Common myeloid progenitor, CD34-positive (primary cell): Measurements from ENCODE around the gene LTBP1.
A peak's percentile ranks its signal among the peaks of the same experiment; 100 is the strongest.

Experiments
- CTCF ChIA-PET: fragments of 350-600 bp; sonication (Branson Sonifier 250); formaldehyde crosslinking; loops from one replicate; lab custom pipeline; 2021; ENCODE audit warnings: antibody characterized with exemption; lab: Charles Lee
- POLR2A ChIA-PET: fragments of 350-600 bp; sonication (Branson Sonifier 250); formaldehyde crosslinking; loops from one replicate; lab custom pipeline; 2021; ENCODE audit warnings: antibody characterized with exemption; lab: Charles Lee
- DNase-seq, 3 donors: peaks; one replicate each; pipeline versions ENCODE4 v3.0.0 to v3.0.0-alpha.2; 2013
- H3K27ac ChIP-seq, 2 experiments: 1 replicate in 1 of 2; 2 replicates in 1 of 2; pipeline ENCODE4 v1.7.0; 2013; ENCODE audit warnings: inconsistent platforms in 2 of 2, low read length in 2 of 2, mild to moderate bottlenecking in 2 of 2, low read depth in 1 of 2, moderate library complexity in 1 of 2; ENCODE audit not compliant: severe bottlenecking in 2 of 2, insufficient read depth in 1 of 2, poor library complexity in 1 of 2
- H3K27me3 ChIP-seq, 5 experiments: replicated peaks in 2 of 5; 1 replicate in 3 of 5; 2 replicates in 2 of 5; pipeline versions ENCODE4 v1.6.1 to v1.7.0; 2013; ENCODE audit warnings: low read length in 4 of 5, mild to moderate bottlenecking in 2 of 5, moderate library complexity in 2 of 5, inconsistent platforms in 1 of 5; ENCODE audit not compliant: insufficient read depth in 5 of 5, control insufficient read depth in 4 of 5
- H3K36me3 ChIP-seq, 4 experiments: 1 replicate in 2 of 4; 2 replicates in 2 of 4; pipeline versions ENCODE4 v1.6.1 to v1.7.0; 2013; ENCODE audit warnings: low read length in 3 of 4, control low read depth in 1 of 4, mild to moderate bottlenecking in 1 of 4; ENCODE audit not compliant: control insufficient read depth in 4 of 4, insufficient read depth in 4 of 4
- H3K4me1 ChIP-seq, 4 experiments: 1 replicate in 3 of 4; 2 replicates in 1 of 4; pipeline versions ENCODE4 v1.6.1 to v1.7.1; 2013; ENCODE audit warnings: low read length in 3 of 4, mild to moderate bottlenecking in 3 of 4, control low read depth in 1 of 4, inconsistent platforms in 1 of 4, moderate library complexity in 1 of 4; ENCODE audit not compliant: control insufficient read depth in 4 of 4, insufficient read depth in 4 of 4; ENCODE audit errors: control extremely low read depth in 1 of 4
- H3K4me3 ChIP-seq, 7 experiments: 1 replicate in 4 of 7; 2 replicates in 3 of 7; pipeline versions ENCODE4 v1.5.1 to v1.7.0; 2013; ENCODE audit warnings: mild to moderate bottlenecking in 7 of 7, low read length in 6 of 7, moderate library complexity in 6 of 7, inconsistent platforms in 2 of 7, low read depth in 2 of 7, control low read depth in 1 of 7; ENCODE audit not compliant: insufficient read depth in 4 of 7, control insufficient read depth in 1 of 7; ENCODE audit errors: extremely low read depth in 1 of 7
- H3K9me3 ChIP-seq, 5 experiments: 1 replicate in 4 of 5; 2 replicates in 1 of 5; pipeline versions ENCODE4 v1.6.1 to v1.7.1; 2013; ENCODE audit warnings: low read length in 4 of 5, mild to moderate bottlenecking in 2 of 5, inconsistent platforms in 1 of 5, low read depth in 1 of 5, moderate library complexity in 1 of 5; ENCODE audit not compliant: control insufficient read depth in 4 of 5, insufficient read depth in 2 of 5; ENCODE audit errors: control extremely low read depth in 1 of 5
- WGBS: methylation state at CpG from one replicate; pipeline ENCODE4 v1.1.5; 2013; ENCODE audit not compliant: insufficient coverage; 5-methylcytosine and 5-hydroxymethylcytosine counted together

The LTBP1 gene

DNA sequence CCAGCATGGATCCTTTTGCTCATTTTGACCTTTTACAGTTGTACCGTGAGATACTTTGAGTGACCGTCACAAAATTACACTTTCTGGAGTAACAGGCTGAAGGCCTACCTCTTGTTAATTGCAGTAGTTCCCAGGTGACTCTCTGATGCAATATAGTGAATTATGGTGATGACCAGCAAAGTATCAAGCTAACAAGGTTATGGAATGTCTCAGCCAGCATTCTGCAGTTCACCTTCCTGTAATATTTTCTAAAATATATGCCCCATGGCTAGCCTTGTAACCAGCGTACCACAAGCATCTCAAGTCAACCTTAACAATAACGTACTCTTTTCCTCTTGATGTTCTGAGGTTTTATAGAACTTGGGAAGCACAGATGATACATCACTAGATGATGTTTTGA, 234.7 kb downstream of the LTBP1 start:
- POLR2A ChIA-PET, result no interaction called here
- Histone ChIP-seq H3K4me1 (no peaks in the 10 kb centered on the region), H3K9me3 (no peaks in the 10 kb centered on the region), H3K27ac (no peak overlapping the region), H3K27me3 (no peaks in the 10 kb centered on the region), H3K4me3 (no peak overlapping the region), H3K36me3 (no peaks in the 10 kb centered on the region)
- no peak for DNase-seq
- CTCF ChIA-PET, result no interaction called here
- WGBS, result 80% methylated on average over 1 of the region's 4 CpGs

DNA sequence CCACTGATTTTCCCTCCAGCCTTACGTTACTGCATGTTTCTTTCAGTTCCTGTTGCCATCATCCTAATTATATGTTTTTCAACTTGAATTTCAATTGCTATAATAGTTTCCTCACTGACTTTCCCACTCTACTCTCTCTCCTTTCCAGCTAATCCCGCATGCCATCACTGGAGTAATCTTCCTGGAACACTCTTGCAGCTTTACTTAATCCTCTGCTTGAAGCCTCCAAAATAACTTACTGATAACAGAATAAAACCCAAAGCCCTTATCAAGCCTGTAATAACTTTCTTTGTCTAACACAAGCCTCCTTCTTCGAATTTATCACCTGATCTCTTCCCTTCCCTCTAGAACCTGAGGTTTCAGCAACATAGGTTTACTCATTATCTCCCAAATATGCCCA, 237.3 kb downstream of the LTBP1 start:
- CTCF ChIA-PET, result no interaction called here
- DNase-seq, result no peak
- H3K27ac ChIP-seq, result no peak overlapping the region
- H3K27me3 ChIP-seq, result no peaks in the 10 kb centered on the region
- H3K36me3 ChIP-seq, result no peaks in the 10 kb centered on the region
- 74% methylated on average over 3 of the region's 3 CpGs for WGBS
- no peak overlapping the region for H3K4me3 ChIP-seq
- H3K9me3 ChIP-seq, result no peaks in the 10 kb centered on the region
- H3K4me1 ChIP-seq, result no peaks in the 10 kb centered on the region
- POLR2A ChIA-PET, result no interaction called here

DNA sequence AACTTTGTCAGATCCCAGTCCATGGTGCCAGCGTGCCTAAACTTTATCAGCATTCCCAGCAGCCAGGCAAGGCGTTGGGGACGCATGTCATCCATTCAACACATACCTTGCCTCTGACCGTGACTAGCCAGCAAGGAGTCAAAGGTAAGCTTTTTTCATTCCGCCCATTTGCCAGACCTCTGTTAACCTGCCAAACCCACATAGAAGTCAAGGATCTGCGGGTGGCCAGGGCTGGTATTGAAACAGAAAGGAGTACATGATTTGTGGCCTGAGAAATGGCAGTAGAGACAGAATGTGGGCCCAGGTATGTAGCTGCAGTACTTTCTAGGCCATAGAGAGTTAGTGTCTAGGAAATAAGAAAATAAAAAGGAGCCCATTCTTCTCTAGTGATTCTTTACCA, 240.2 kb downstream of the LTBP1 start:
- WGBS, result 94% methylated on average over 6 of the region's 6 CpGs
- Histone ChIP-seq H3K27ac (no peak overlapping the region), H3K4me1 (peaks cover 0 to 3% (median 0%) of the 10 kb centered on the region in 4 experiments), H3K27me3 (no peaks in the 10 kb centered on the region), H3K4me3 (no peak overlapping the region), H3K9me3 (no peaks in the 10 kb centered on the region), H3K36me3 (no peaks in the 10 kb centered on the region)
- ChIA-PET CTCF (no interaction called here), POLR2A (no interaction called here)
- DNase-seq, result no peak

DNA sequence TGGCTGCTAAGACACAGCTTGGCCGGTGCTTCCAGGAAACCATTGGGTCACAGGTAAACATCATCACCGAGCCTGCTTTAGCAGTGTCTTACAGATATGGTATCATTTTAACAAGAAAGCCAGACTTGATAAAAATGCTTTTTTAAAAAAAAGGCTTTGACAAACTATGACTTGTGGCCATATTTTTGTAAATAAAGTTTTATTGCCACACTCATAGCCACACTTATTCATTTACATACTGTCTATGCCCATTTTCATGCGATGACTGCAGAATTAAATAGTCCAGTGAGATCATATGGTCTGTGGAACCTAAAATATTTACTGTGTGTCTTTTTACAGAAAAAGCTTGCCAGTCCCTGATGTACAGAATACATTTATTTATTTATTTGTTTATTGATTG, 242.0 kb downstream of the LTBP1 start:
- DNase-seq, result no peak
- ChIA-PET CTCF (interaction anchor here (0.7 kb wide), 1 partner anchor 11 kb away, joined by 3 read pairs; no protein-coding TSS in a partner anchor), POLR2A (no interaction called here)
- WGBS, result 100% methylated on average over 1 of the region's 3 CpGs
- no peaks in the 10 kb centered on the region for H3K36me3 ChIP-seq
- peaks cover 0 to 3% (median 0%) of the 10 kb centered on the region in 4 experiments for H3K4me1 ChIP-seq
- no peaks in the 10 kb centered on the region for H3K9me3 ChIP-seq
- H3K27ac ChIP-seq, result no peak overlapping the region
- no peaks in the 10 kb centered on the region for H3K27me3 ChIP-seq
- H3K4me3 ChIP-seq, result no peak overlapping the region

DNA sequence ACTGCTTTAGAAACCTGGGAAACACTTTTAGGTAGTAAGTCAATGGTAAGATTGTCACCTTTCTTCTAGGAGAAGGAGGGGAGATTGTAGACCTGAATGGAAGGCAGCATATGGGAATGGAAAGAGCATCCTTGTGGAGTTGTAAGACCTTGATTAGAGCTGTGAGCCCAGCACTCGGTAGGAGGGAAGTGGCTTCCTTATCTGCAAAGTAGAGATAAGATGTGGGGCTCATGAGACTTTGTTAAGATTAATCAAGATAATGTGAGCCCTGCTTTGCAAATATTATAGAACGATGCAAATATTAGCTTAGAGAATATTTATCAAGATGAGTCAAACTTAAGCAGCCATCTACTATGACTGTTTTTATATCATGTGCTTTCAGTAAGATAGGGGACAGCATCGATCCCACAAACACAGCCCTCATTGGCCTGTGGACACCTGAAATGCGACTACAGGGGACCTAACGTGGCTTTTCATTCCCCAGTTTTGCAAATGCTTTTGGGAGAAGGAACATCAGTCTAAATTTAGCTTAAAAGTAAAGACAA, 243.7 kb downstream of the LTBP1 start:
- Histone ChIP-seq H3K9me3 (no peaks in the 10 kb centered on the region), H3K27me3 (no peaks in the 10 kb centered on the region), H3K27ac (no peak overlapping the region), H3K4me1 (peaks cover 0 to 3% (median 0%) of the 10 kb centered on the region in 4 experiments), H3K36me3 (no peaks in the 10 kb centered on the region), H3K4me3 (no peak overlapping the region)
- DNase-seq, result peak in 2 of 3 donors; percentile 2 to 15
- POLR2A ChIA-PET, result no interaction called here
- WGBS, result 67% methylated on average over 3 of the region's 5 CpGs
- CTCF ChIA-PET, result no interaction called here

DNA sequence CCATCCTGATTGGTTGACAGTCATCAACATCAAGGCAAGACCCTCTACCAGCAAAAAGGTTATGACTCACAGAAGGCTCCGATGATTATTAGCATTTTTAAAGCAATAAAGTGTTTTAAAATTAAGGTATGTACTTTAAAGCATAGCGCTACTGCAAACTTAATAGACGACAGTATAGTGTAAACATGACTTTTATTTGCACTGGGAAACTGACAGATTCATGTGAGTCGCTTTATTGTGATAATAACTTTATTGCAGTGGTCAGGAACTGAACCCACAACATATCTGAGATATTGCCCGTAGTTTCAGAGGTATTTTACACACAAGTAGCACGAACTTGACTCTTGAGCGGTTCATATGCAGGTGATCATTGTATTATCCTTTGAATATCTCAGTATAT, 249.1 kb downstream of the LTBP1 start:
- H3K36me3 ChIP-seq, result no peaks in the 10 kb centered on the region
- no peaks in the 10 kb centered on the region for H3K4me1 ChIP-seq
- POLR2A ChIA-PET, result no interaction called here
- H3K4me3 ChIP-seq, result no peak overlapping the region
- no peak for DNase-seq
- no peaks in the 10 kb centered on the region for H3K27me3 ChIP-seq
- no peak overlapping the region for H3K27ac ChIP-seq
- CTCF ChIA-PET, result no interaction called here
- 100% methylated on average over 3 of the region's 7 CpGs for WGBS
- H3K9me3 ChIP-seq, result no peaks in the 10 kb centered on the region

DNA sequence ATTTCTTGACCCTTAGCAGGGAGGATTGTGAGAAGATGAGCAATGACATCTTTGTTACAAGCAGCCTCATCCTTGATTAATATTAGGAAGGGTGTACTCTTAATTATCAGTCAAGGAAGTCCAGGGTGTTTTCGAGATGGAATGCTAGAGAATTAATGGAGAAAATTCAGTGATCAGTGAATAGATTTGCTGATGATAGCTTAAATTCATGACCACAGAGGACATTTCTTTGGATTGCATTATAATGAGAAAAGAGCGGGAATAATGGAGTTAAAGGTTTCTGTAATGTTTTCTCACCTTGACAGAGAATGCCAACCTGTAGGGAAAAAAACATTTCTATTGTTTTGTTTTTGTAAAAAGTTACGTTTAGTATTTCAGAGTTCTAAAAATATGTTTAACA, 249.9 kb downstream of the LTBP1 start:
- Histone ChIP-seq H3K27ac (no peak overlapping the region), H3K36me3 (no peaks in the 10 kb centered on the region), H3K9me3 (no peaks in the 10 kb centered on the region), H3K27me3 (no peaks in the 10 kb centered on the region), H3K4me1 (no peaks in the 10 kb centered on the region), H3K4me3 (no peak overlapping the region)
- ChIA-PET POLR2A (no interaction called here), CTCF (no interaction called here)
- DNase-seq, result no peak
- WGBS, result 100% methylated on average over 2 of the region's 3 CpGs
